ENCODE results near the gene HS6ST2.

The HS6ST2 gene

GRCh38 chrX:132730266-132730665 lies 228.2 kb downstream of the HS6ST2 start:
- Histone ChIP-seq H3K36me3 (ENCODE audit: control insufficient read depth, low read depth, low read length) (no peaks in the 10 kb centered on the region), H3K27ac (ENCODE audit: low read length) (no peak overlapping the region), H3K9ac (ENCODE audit: low read length) (no peak overlapping the region), H3K9me3 (ENCODE audit: control insufficient read depth, low read depth, low read length) (peaks cover 11% of the 10 kb centered on the region), H3K27me3 (ENCODE audit: control insufficient read depth, insufficient read depth, low read length) (no peaks in the 10 kb centered on the region), H3K4me3 (ENCODE audit: low read length) (no peak overlapping the region), H3K4me1 (ENCODE audit: control insufficient read depth, low read depth, low read length) (no peaks in the 10 kb centered on the region)

- Histone ChIP-seq H3K9ac (ENCODE audit: low read length) (no peak overlapping the region), H3K4me3 (ENCODE audit: low read length) (no peak overlapping the region), H3K27me3 (ENCODE audit: control insufficient read depth, insufficient read depth, low read length) (no peaks in the 10 kb centered on the region), H3K4me1 (ENCODE audit: control insufficient read depth, low read depth, low read length) (no peaks in the 10 kb centered on the region), H3K36me3 (ENCODE audit: control insufficient read depth, low read depth, low read length) (no peaks in the 10 kb centered on the region), H3K9me3 (ENCODE audit: control insufficient read depth, low read depth, low read length) (peaks cover 11% of the 10 kb centered on the region), H3K27ac (ENCODE audit: low read length) (no peak overlapping the region)
Measured at GRCh38 chrX:132728296-132728695, 230.1 kb downstream of the HS6ST2 start.

DNA sequence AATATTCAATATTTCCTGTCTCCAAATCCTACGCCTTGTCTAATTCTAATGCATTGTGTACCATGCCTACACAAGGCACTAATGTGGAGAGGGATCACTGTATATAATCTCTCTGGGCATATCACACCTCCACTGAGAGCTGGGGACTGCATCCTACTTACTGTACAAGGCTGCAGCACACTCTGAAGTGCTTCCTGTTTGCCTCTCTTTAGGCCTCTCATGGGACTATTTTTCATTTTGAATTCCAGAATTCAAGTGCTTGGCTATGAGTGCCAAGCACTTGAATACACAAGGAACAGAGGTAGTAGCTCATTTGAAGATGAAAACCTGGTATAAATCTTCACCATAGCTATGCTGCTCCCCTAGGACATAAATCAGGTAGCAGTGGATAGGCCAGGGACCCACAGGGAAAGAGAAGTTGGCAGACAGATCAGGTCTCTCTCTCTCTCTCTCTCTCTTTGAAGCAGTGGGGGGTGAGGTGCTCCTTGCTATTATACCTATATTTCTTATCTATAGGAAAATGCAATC lies 239.9 kb downstream of the HS6ST2 start:
- Histone ChIP-seq H3K4me3 (ENCODE audit: low read length) (no peak overlapping the region), H3K27ac (ENCODE audit: low read length) (no peak overlapping the region), H3K9ac (ENCODE audit: low read length) (no peak overlapping the region), H3K9me3 (ENCODE audit: control insufficient read depth, low read depth, low read length) (peaks cover 17% of the 10 kb centered on the region), H3K36me3 (ENCODE audit: control insufficient read depth, low read depth, low read length) (no peaks in the 10 kb centered on the region), H3K27me3 (ENCODE audit: control insufficient read depth, insufficient read depth, low read length) (no peaks in the 10 kb centered on the region), H3K4me1 (ENCODE audit: control insufficient read depth, low read depth, low read length) (no peaks in the 10 kb centered on the region)

DNA sequence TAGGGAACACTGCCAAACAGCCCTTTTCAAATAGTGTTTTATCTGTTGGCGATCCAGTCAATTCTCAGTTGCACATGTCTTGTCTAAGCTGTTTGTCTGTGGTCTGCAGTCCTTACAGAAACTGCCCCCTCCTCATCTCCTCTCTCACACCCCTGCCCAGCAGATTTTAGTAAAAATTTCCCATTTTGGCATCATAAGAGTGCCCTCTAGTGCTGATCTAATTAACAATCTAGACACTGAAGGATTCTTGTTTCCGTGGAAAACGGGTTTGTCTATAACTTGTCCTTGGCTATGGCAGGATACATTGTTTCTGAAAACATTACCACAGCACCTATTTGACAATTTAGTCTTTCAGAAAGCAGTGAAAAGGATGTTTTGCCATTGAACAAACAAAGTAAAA lies 242.4 kb downstream of the HS6ST2 start:
- Histone ChIP-seq H3K27me3 (ENCODE audit: control insufficient read depth, insufficient read depth, low read length) (no peaks in the 10 kb centered on the region), H3K4me3 (ENCODE audit: low read length) (no peak overlapping the region), H3K27ac (ENCODE audit: low read length) (no peak overlapping the region)

GRCh38 chrX:132714913-132715312 lies 243.5 kb downstream of the HS6ST2 start:
- H3K27me3 ChIP-seq (ENCODE audit: control insufficient read depth, insufficient read depth, low read length), result no peaks in the 10 kb centered on the region
- no peak overlapping the region for H3K27ac ChIP-seq (ENCODE audit: low read length)
- H3K4me1 ChIP-seq (ENCODE audit: control insufficient read depth, low read depth, low read length), result no peaks in the 10 kb centered on the region
- H3K9ac ChIP-seq (ENCODE audit: low read length), result no peak overlapping the region
- H3K9me3 ChIP-seq (ENCODE audit: control insufficient read depth, low read depth, low read length), result peaks cover 14% of the 10 kb centered on the region
- no peak overlapping the region for H3K4me3 ChIP-seq (ENCODE audit: low read length)
- H3K36me3 ChIP-seq (ENCODE audit: control insufficient read depth, low read depth, low read length), result no peaks in the 10 kb centered on the region

More for the DNA sequence above, 242.4 kb downstream of the HS6ST2 start:
- H3K4me1 ChIP-seq (ENCODE audit: control insufficient read depth, low read depth, low read length), result no peaks in the 10 kb centered on the region
- peaks cover 14% of the 10 kb centered on the region for H3K9me3 ChIP-seq (ENCODE audit: control insufficient read depth, low read depth, low read length)
- H3K9ac ChIP-seq (ENCODE audit: low read length), result no peak overlapping the region
- no peaks in the 10 kb centered on the region for H3K36me3 ChIP-seq (ENCODE audit: control insufficient read depth, low read depth, low read length)

- H3K9ac ChIP-seq (ENCODE audit: low read length), result no peak overlapping the region
- H3K4me3 ChIP-seq (ENCODE audit: low read length), result no peak overlapping the region
- H3K27me3 ChIP-seq (ENCODE audit: control insufficient read depth, insufficient read depth, low read length), result no peaks in the 10 kb centered on the region
- H3K36me3 ChIP-seq (ENCODE audit: control insufficient read depth, low read depth, low read length), result no peaks in the 10 kb centered on the region
- no peak overlapping the region for H3K27ac ChIP-seq (ENCODE audit: low read length)
- H3K4me1 ChIP-seq (ENCODE audit: control insufficient read depth, low read depth, low read length), result no peaks in the 10 kb centered on the region
- H3K9me3 ChIP-seq (ENCODE audit: control insufficient read depth, low read depth, low read length), result peaks cover 20% of the 10 kb centered on the region
Measured at GRCh38 chrX:132712350-132712749, 246.1 kb downstream of the HS6ST2 start.

- H3K9ac ChIP-seq (ENCODE audit: low read length), result no peak overlapping the region
- no peak overlapping the region for H3K4me3 ChIP-seq (ENCODE audit: low read length)
- no peak overlapping the region for H3K27ac ChIP-seq (ENCODE audit: low read length)
- no peaks in the 10 kb centered on the region for H3K36me3 ChIP-seq (ENCODE audit: control insufficient read depth, low read depth, low read length)
- H3K4me1 ChIP-seq (ENCODE audit: control insufficient read depth, low read depth, low read length), result no peaks in the 10 kb centered on the region
- H3K9me3 ChIP-seq (ENCODE audit: control insufficient read depth, low read depth, low read length), result peaks cover 19% of the 10 kb centered on the region
- H3K27me3 ChIP-seq (ENCODE audit: control insufficient read depth, insufficient read depth, low read length), result no peaks in the 10 kb centered on the region
Measured at GRCh38 chrX:132710656-132711155, 247.7 kb downstream of the HS6ST2 start.

DNA sequence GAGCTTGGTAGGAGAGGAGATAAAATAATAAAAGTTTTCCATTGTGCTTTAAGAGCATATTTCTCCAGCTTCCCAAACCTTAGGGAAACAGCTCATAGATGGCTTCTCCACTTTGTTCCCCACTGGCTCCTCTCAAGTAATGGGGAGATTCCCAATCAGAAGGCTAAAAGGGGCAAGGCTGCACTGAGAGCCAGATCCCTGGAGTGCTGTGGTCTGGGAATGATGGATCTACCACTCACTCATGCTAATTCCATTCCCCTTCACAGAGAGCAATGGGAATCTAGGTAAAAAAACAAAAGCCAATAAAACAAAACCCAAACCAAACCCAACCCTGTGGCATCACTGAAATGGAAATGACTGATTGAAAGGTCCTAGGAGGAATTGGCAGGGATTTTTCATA lies 249.9 kb downstream of the HS6ST2 start:
- Histone ChIP-seq H3K9me3 (ENCODE audit: control insufficient read depth, low read depth, low read length) (peaks cover 15% of the 10 kb centered on the region), H3K4me1 (ENCODE audit: control insufficient read depth, low read depth, low read length) (no peaks in the 10 kb centered on the region), H3K36me3 (ENCODE audit: control insufficient read depth, low read depth, low read length) (no peaks in the 10 kb centered on the region), H3K27ac (ENCODE audit: low read length) (no peak overlapping the region), H3K9ac (ENCODE audit: low read length) (no peak overlapping the region), H3K27me3 (ENCODE audit: control insufficient read depth, insufficient read depth, low read length) (no peaks in the 10 kb centered on the region), H3K4me3 (ENCODE audit: low read length) (no peak overlapping the region)

- Histone ChIP-seq H3K27me3 (ENCODE audit: control insufficient read depth, insufficient read depth, low read length) (no peaks in the 10 kb centered on the region), H3K9me3 (ENCODE audit: control insufficient read depth, low read depth, low read length) (peaks cover 11% of the 10 kb centered on the region), H3K4me1 (ENCODE audit: control insufficient read depth, low read depth, low read length) (no peaks in the 10 kb centered on the region), H3K9ac (ENCODE audit: low read length) (no peak overlapping the region), H3K36me3 (ENCODE audit: control insufficient read depth, low read depth, low read length) (no peaks in the 10 kb centered on the region), H3K4me3 (ENCODE audit: low read length) (no peak overlapping the region), H3K27ac (ENCODE audit: low read length) (no peak overlapping the region)
Measured at GRCh38 chrX:132704769-132705168, 253.7 kb downstream of the HS6ST2 start.

GRCh38 chrX:132694382-132694781 lies 264.0 kb downstream of the HS6ST2 start:
- no peak overlapping the region for H3K9ac ChIP-seq (ENCODE audit: low read length)
- H3K4me1 ChIP-seq (ENCODE audit: control insufficient read depth, low read depth, low read length), result peaks cover 12% of the 10 kb centered on the region
- H3K4me3 ChIP-seq (ENCODE audit: low read length), result no peak overlapping the region
- H3K27me3 ChIP-seq (ENCODE audit: control insufficient read depth, insufficient read depth, low read length), result peaks cover 5% of the 10 kb centered on the region
- H3K27ac ChIP-seq (ENCODE audit: low read length), result no peak overlapping the region
- H3K36me3 ChIP-seq (ENCODE audit: control insufficient read depth, low read depth, low read length), result no peaks in the 10 kb centered on the region
- H3K9me3 ChIP-seq (ENCODE audit: control insufficient read depth, low read depth, low read length), result peaks cover 17% of the 10 kb centered on the region

DNA sequence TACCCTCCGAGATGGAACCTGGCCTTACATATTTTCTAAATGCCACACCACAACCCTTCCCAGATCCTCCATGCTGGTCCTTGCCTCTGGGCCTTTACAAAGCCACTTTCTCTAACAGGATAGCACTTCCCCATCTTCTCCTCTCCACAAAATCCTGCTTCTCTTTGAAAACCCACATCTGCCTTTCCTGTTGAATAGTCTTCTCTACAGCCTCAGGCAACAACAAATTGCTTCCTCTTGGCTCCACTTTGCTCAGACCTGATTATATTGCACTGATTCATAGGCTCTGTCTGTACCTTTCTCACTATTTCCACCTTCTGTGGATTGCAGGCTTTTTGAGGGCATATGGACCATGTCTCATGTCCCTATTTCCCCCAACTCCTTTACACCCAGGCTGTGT lies 265.9 kb downstream of the HS6ST2 start:
- H3K4me1 ChIP-seq (ENCODE audit: control insufficient read depth, low read depth, low read length), result peaks cover 12% of the 10 kb centered on the region
- H3K27ac ChIP-seq (ENCODE audit: low read length), result no peak overlapping the region
- H3K36me3 ChIP-seq (ENCODE audit: control insufficient read depth, low read depth, low read length), result no peaks in the 10 kb centered on the region
- H3K9ac ChIP-seq (ENCODE audit: low read length), result no peak overlapping the region
- H3K4me3 ChIP-seq (ENCODE audit: low read length), result no peak overlapping the region
- peaks cover 15% of the 10 kb centered on the region for H3K9me3 ChIP-seq (ENCODE audit: control insufficient read depth, low read depth, low read length)
- H3K27me3 ChIP-seq (ENCODE audit: control insufficient read depth, insufficient read depth, low read length), result peaks cover 5% of the 10 kb centered on the region

GRCh38 chrX:132692066-132692465 lies 266.4 kb downstream of the HS6ST2 start:
- Histone ChIP-seq H3K4me1 (ENCODE audit: control insufficient read depth, low read depth, low read length) (peaks cover 12% of the 10 kb centered on the region), H3K27me3 (ENCODE audit: control insufficient read depth, insufficient read depth, low read length) (peaks cover 5% of the 10 kb centered on the region), H3K9ac (ENCODE audit: low read length) (no peak overlapping the region), H3K9me3 (ENCODE audit: control insufficient read depth, low read depth, low read length) (peaks cover 15% of the 10 kb centered on the region), H3K27ac (ENCODE audit: low read length) (no peak overlapping the region), H3K36me3 (ENCODE audit: control insufficient read depth, low read depth, low read length) (no peaks in the 10 kb centered on the region), H3K4me3 (ENCODE audit: low read length) (no peak overlapping the region)
